Measurements from ENCODE around the gene CCL19.

- TF ChIP-seq CTCF (IDR thresholded peaks at IDR 0.05 in 2 of 3, conservative IDR thresholded peaks at IDR 0.05 in 1 of 3; ENCODE audit: borderline replicate concordance in 1 of 3, insufficient read depth in 1 of 3, low read depth in 2 of 3, low read length in 2 of 3) (no peak), CEBPB (IDR thresholded peaks at IDR 0.05; ENCODE audit: low read depth) (no peak)
Measured at GRCh38 chr9:34691936-34692315, 850 bp upstream of the CCL19 start.

All from HCT116 (cell line).